Fibroblast of the aortic adventitia (primary cell): Measurements from ENCODE around the gene UTF1. TPM values are rescaled to one million over a fixed set of nuclear protein-coding genes. Genes with fewer than 3 reads are reported as not detected.

Source experiments
- DNase-seq: peaks from one replicate; pipeline ENCODE4 v3.0.0-alpha.2; 2010; ENCODE audit warnings: low read depth
- H3K4me3 ChIP-seq: 2 replicates; pipeline ENCODE4 v1.5.1; 2011; ENCODE audit warnings: low read depth, mild to moderate bottlenecking, control low read depth, low read length, moderate library complexity
- CTCF ChIP-seq: IDR thresholded peaks from 2 replicates; pipeline ENCODE4 v1.5.1; 2011; ENCODE audit warnings: mild to moderate bottlenecking, low read length, control low read depth, inconsistent platforms; ENCODE audit not compliant: insufficient read depth
- total RNA-seq: library from RNA; depleted of rRNA; stranded (reverse); fragments of >200 nt; gene quantifications from 2 replicates; pipeline ENCODE4 v1.2.3, GENCODE V29; 2012; ENCODE audit warnings: low replicate concordance

Gene UTF1
- total RNA-seq, 1 donor: not detected

GRCh38 chr10:133210398-133211140 lies 19.4 kb upstream of the UTF1 start:
- DNase-seq: no peak
- H3K4me3 ChIP-seq: no peak overlapping the region
- TF ChIP-seq CTCF: no peak

- no peak for DNase-seq
- no peak for TF ChIP-seq CTCF
- H3K4me3 ChIP-seq: no peak overlapping the region
Observed at GRCh38 chr10:133211141-133211830, 18.7 kb upstream of the UTF1 start.

- no peak for TF ChIP-seq CTCF
- H3K4me3 ChIP-seq: no peak overlapping the region
- no peak for DNase-seq
Observed at GRCh38 chr10:133211959-133212852, 17.8 kb upstream of the UTF1 start.

- DNase-seq: no peak
- no peak overlapping the region for H3K4me3 ChIP-seq
- TF ChIP-seq CTCF: no peak
Observed at GRCh38 chr10:133212853-133213494, 17.0 kb upstream of the UTF1 start.

GRCh38 chr10:133213641-133214467 lies 16.2 kb upstream of the UTF1 start:
- no peak overlapping the region for H3K4me3 ChIP-seq
- DNase-seq: no peak
- TF ChIP-seq CTCF: no peak
